GM19240 (cell line): ENCODE measurements around the gene RDX.
A peak's percentile ranks its signal among the peaks of the same experiment; 100 is the strongest.
"Not testable (repeated sequence)": the region's sequence is repeated elsewhere in the genome, so short reads cannot be mapped to it uniquely, and the experiment has no call there.

Experiments used
- DNase-seq: peaks from one replicate; pipeline ENCODE4 v3.0.0; 2011; ENCODE audit warnings: low spot score; ENCODE audit not compliant: insufficient read length

Gene RDX

DNA sequence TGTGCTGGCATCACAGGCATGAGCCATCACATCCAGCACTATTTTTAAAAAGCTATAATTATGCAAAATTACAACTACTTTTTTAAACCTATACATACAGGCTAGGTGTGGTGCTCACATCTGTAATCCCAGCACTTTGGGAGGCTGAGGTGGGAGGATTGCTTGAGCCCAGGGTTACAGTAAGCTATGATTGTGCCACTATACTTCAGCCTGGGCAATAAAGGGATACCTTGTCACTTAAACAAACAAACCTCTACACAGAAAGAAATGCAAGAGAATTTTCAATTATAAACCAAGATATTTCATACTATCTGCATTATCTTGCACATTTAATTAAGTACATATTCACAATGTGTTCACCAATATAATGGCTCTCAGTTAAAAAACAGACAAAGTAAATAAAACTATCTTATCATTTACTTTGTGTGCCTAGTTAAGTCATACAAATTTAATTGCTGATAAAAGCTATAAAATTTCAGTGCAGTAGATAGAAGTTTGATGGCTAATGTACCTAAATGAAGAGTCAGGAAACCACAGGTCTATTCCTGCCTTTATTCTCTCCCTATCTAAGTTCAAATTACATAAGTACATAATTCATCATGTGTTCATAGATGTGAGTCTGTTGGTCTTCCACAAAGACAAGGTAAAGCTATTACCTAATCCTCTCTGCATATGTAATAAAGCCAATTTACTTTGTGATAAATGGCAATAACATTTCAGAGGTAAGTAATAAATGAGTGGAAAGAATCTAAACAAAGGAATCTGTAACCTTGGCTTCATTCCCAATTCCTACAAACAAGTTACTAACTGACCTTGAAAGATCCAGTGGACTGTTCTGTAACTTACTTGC lies 9.0 kb upstream of the RDX start:
- DNase-seq, result no peak

- no peak for DNase-seq
Measured at GRCh38 chr11:110303414-110303826, 7.0 kb upstream of the RDX start.

DNA sequence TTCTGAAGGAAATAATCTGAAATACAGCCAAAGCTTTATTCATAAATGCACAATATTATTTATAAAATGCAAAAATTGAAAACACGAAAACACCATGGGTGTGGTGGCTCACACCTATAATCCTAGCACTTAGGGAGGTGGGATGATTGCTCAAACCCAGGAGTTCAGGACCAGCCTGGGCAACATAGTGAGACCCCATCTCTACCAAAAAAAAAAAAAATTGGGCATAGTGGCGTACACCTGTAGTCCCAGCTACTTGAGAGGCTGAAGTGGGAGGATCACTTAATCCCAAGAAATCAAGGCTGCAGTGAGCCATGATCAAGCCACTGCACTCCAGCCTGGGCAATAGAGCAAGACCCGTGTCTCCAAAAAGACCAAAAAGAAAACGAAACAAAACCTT lies 5.2 kb upstream of the RDX start:
- DNase-seq, result no peak

- DNase-seq, result no peak
Measured at GRCh38 chr11:110301032-110301431, 4.6 kb upstream of the RDX start.

- DNase-seq, result no peak
Measured at GRCh38 chr11:110299006-110299785, 2.8 kb upstream of the RDX start.

DNA sequence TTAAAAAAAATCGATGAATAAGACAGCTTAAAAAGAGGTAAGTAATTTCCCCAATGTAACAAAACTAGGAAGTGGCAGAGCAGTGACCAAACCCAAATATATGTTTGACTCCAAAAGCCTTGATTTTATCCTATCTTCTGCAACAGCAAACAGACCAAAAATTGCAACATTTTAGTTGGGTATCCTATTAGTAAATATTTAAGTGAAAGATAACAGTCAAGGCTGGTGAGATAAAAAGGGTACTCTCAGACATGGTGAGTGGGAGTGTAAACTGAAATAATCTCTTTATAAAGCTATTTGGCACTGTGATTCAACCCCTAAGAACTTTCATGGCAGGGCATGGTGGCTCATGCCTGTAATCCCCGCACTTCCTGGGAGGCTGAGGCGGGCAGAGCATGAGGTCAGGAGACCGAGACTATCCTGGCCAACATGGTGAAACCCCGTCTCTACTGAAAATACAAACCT lies 1.9 kb upstream of the RDX start:
- DNase-seq, result no peak

DNA sequence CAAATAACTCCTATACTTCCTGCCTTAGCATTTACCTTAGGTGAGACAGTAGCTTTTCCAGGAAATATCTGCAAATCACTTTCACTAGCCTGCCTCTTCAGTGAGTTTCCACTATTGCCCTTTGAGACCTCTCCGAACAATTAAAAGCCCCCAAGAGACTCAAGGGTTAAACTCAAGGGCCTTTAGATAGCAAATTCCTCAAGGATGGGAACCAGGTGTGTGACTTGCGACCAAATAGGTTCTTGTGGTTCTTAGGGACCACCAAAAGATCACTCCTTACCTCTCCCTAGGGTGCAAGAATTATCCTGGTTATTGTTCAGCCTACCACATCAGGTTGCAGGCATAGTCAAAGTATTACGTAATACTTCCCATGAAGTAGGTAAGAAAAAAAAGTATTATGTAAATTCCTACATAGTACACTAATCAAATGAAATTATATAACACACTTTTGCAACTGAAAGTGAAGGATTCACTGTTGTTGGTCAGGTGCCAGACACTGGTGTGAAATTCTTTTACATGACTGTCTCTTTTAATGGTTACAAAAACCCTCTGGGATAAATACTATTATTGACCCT lies 1.4 kb upstream of the RDX start:
- DNase-seq, result no peak

- no peak for DNase-seq
Measured at GRCh38 chr11:110297076-110297725, 787 bp upstream of the RDX start.

DNA sequence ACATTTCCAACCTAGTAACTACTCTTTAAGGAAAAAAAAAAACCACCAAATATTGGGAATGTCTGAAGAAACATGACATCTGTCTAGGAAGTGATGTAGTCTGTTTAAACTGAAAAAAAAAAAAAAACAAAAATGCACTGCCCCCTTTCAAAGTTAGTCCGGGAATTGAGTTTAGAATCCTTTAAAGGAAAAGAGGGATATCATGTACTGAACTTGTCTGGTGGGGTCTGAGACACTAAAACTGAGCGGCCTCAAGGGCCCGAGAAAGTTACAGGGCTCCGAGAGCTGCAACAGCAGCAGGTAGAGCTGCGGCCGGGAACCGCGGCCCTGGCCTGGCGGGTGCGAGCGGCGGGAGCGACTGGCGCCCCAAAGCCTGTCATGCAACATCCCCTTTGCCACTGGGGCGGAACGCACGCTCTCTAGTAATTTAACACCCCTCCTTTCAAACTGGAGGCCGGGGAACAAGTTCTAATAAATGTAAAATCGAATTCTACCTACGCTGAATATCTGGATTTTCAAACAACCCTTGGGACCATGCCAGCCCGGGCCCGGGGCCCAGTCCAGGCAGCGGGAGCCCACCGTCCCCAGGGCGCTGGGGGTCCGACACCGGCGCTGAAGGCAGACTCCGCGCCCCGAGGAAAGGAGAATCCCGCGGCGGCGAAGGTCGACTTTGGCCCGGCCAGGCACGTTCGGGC lies 736 bp downstream of the RDX start:
- DNase-seq, result peak; percentile 71

DNA sequence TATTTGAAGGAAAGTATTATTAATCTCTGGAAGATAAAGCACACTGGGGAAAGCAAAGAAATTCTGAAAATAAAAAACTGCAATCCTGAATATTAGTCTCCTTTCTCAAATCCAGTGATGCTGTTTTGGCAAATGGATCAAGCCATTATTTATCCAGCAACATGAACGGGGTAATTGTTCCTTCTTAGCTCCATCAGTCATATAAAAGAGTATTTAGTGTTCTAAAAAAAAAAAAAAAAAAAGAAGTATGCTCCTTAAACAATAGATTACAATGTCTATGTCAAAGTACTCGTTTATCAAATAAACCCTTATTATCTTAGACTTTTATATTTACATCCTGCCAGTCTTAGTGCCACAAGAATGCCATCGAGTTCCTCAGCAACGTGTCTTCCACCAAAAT lies 1.3 kb downstream of the RDX start:
- DNase-seq, result no peak

DNA sequence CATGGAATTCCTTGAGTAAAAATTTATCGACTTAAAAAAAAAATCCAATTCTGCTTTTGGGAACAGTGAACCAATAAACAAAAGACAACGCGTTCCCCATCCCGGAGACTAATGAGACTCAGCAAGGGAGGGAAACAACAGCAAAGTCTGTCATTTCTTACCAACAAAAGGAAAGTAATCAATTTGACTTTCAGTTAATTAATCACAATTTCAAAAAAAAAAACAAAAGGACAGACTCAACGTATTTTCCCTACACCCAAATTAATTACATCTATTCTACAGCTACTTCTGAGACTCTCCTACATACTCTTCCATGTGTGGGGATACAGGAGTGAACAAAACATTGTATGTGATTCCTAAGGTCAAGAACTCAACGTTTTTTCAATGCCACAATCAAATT lies 1.9 kb downstream of the RDX start:
- no peak for DNase-seq

GRCh38 chr11:110293389-110293788 lies 3.0 kb downstream of the RDX start:
- DNase-seq, result no peak

- DNase-seq, result not testable (repeated sequence)
Measured at GRCh38 chr11:110292146-110292545, 4.3 kb downstream of the RDX start.

DNA sequence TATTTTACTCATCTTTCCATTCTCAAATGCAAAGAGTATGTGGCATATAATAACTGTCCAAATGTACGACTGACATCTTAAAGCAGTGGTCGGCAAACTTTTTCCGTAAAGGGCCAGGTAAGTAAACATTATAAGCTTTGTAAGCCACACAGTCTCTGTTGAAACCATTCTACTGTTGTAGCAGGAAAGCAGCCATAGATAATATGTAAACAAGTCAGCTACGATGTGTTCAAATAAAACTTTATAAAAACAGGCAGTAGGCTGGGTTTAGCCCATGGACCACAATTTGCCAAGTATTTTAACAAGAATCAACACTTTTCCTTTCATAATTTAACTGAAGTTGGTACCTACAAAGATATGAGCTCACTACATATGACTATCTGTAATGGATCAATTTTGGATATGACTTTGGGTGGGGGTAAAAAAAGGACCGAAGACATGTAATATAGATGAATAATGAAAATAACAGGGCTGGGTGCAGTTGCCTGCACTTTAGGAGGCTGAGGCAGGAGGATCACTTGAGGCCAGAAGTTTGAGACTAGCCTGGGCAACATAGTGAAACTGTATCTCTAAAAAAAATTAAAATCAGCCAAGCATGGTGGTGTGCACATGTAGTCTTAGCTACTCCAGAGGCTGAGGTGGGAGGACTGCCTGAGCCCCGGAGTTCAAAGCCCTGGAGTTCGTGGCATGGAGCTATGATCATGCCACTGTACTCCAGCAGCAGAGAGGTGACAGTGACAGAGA lies 5.7 kb downstream of the RDX start:
- no peak for DNase-seq

GRCh38 chr11:110289472-110289871 lies 6.9 kb downstream of the RDX start:
- no peak for DNase-seq

DNA sequence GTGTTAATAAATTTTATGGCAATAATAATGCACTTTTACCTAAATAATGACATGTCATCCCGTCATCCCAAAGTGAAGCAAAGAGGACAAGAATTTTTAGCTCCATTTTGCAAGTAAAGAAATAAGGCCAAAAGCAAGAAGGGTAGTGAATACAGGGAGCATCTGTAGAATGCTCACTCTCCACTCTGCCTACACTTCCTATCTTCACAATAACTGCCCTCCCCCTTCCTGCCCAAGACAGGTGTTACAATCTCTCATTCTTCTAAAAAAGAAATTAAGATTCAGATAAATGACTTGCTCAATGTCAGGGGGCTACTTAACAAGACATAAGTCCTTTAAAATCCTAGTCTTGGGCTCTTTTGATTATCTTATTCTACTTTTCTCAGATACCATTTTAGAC lies 8.9 kb downstream of the RDX start:
- DNase-seq, result no peak

DNA sequence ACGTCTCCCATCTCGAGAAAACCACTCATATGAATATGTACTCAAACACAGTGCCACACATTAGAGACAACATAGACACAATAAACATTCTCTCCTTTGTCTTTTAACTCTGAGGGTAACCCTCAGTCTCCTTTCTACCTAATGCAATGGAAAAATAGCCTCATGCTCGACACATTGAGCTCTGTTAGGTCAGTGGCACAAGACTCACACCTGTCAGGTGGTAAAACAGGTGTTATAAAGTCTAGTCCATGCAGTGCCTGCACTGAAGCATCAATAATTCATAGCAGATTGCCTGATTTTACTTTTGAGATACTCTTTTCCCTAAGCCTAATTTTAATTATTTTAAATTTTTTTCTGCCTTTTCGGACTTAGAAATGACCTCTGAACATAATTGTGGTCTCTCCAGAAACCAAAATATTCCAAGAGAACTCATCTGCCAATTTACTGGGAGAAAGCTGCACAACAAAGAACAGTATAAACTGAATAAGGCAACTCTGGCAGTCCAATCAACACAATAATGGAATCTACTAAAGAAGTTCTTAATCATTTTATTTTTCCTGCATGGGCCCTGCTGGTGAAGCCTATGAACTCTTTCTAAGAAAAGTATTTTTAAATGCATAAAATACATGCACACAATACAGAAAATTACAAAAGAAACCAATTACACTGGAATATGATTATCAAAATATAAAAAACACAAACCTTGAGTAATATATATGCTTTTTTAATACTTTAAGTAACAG lies 9.9 kb downstream of the RDX start:
- no peak for DNase-seq

GRCh38 chr11:110283862-110284261 lies 12.6 kb downstream of the RDX start:
- no peak for DNase-seq

- not testable (repeated sequence) for DNase-seq
Measured at GRCh38 chr11:110280595-110280994, 15.8 kb downstream of the RDX start.

DNA sequence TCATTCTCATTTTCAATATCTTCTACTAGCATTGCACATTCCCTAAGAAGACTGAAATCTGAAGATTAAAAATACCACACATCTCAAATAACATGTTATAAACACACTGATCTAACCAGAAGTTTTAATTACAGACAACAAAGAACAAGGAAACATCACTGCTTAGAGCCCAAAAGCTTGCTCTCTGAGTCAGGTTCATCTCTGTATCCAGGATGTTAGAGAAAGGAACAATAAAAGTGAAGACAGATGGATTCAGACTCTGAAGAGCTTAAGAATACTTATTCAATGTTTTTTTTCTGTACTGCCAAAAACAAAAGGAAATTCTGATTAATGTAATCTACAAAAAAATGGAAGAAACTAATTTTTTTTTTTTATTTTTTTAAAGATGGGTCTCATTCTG lies 16.5 kb downstream of the RDX start:
- no peak for DNase-seq
